ENCODE measurements around the gene JAG1.
A peak's percentile ranks its signal among the peaks of the same experiment; 100 is the strongest.

The JAG1 gene

GRCh38 chr20:10637563-10637962 is 36.2 kb downstream of the JAG1 start:
- intact Hi-C loops (cut with micrococcal nuclease): no loop called here

GRCh38 chr20:10637031-10637559 is 36.7 kb downstream of the JAG1 start:
- H3K9me3 Mint-ChIP-seq: no peaks in the 10 kb centered on the region
- no peaks in the 10 kb centered on the region for H3K27me3 Mint-ChIP-seq
- H3K36me3 Mint-ChIP-seq (ENCODE audit: low read depth): peaks cover 60% of the 10 kb centered on the region
- no peak overlapping the region for H3K4me3 Mint-ChIP-seq
- no peak overlapping the region for H3K27ac Mint-ChIP-seq
- intact Hi-C loops (cut with micrococcal nuclease): no loop called here
- no peaks in the 10 kb centered on the region for H3K4me1 Mint-ChIP-seq (ENCODE audit: low read depth)

More at GRCh38 chr20:10637563-10637962, 36.2 kb downstream of the JAG1 start:
- Mint-ChIP-seq H3K27me3 (no peaks in the 10 kb centered on the region), H3K36me3 (ENCODE audit: low read depth) (peaks cover 65% of the 10 kb centered on the region), H3K9me3 (no peaks in the 10 kb centered on the region), H3K4me1 (ENCODE audit: low read depth) (no peaks in the 10 kb centered on the region), H3K27ac (no peak overlapping the region), H3K4me3 (no peak overlapping the region)

GRCh38 chr20:10636326-10636818 is 37.4 kb downstream of the JAG1 start:
- intact Hi-C loops (cut with micrococcal nuclease): no loop called here

GRCh38 chr20:10635476-10636208 is 38.2 kb downstream of the JAG1 start:
- Mint-ChIP-seq H3K9me3 (no peaks in the 10 kb centered on the region), H3K36me3 (ENCODE audit: low read depth) (peaks cover 45% of the 10 kb centered on the region), H3K4me3 (no peak overlapping the region), H3K27me3 (no peaks in the 10 kb centered on the region), H3K27ac (peak overlapping the region; percentile 39), H3K4me1 (ENCODE audit: low read depth) (peaks cover under 1% of the 10 kb centered on the region)
- intact Hi-C loops (cut with micrococcal nuclease): no loop called here

More at GRCh38 chr20:10636326-10636818, 37.4 kb downstream of the JAG1 start:
- H3K4me1 Mint-ChIP-seq (ENCODE audit: low read depth): no peaks in the 10 kb centered on the region
- H3K36me3 Mint-ChIP-seq (ENCODE audit: low read depth): peaks cover 53% of the 10 kb centered on the region
- peak overlapping the region; percentile 39 for H3K27ac Mint-ChIP-seq
- H3K27me3 Mint-ChIP-seq: no peaks in the 10 kb centered on the region
- H3K4me3 Mint-ChIP-seq: no peak overlapping the region
- H3K9me3 Mint-ChIP-seq: no peaks in the 10 kb centered on the region

- H3K36me3 Mint-ChIP-seq (ENCODE audit: low read depth): peaks cover 37% of the 10 kb centered on the region
- no peaks in the 10 kb centered on the region for H3K27me3 Mint-ChIP-seq
- H3K27ac Mint-ChIP-seq: no peak overlapping the region
- intact Hi-C loops (cut with micrococcal nuclease): no loop called here
- peaks cover 8% of the 10 kb centered on the region for H3K4me1 Mint-ChIP-seq (ENCODE audit: low read depth)
- H3K9me3 Mint-ChIP-seq: no peaks in the 10 kb centered on the region
- no peak overlapping the region for H3K4me3 Mint-ChIP-seq
Measured at GRCh38 chr20:10634683-10635411, 39.0 kb downstream of the JAG1 start.

- no peaks in the 10 kb centered on the region for H3K27me3 Mint-ChIP-seq
- H3K4me3 Mint-ChIP-seq: no peak overlapping the region
- H3K36me3 Mint-ChIP-seq (ENCODE audit: low read depth): peaks cover 31% of the 10 kb centered on the region
- H3K27ac Mint-ChIP-seq: no peak overlapping the region
- H3K9me3 Mint-ChIP-seq: no peaks in the 10 kb centered on the region
- H3K4me1 Mint-ChIP-seq (ENCODE audit: low read depth): peaks cover 10% of the 10 kb centered on the region
- intact Hi-C loops (cut with micrococcal nuclease): no loop called here
Measured at GRCh38 chr20:10634211-10634610, 39.6 kb downstream of the JAG1 start.

- intact Hi-C loops (cut with micrococcal nuclease): no loop called here
- Mint-ChIP-seq H3K27ac (no peak overlapping the region), H3K27me3 (no peaks in the 10 kb centered on the region), H3K4me1 (ENCODE audit: low read depth) (peaks cover 10% of the 10 kb centered on the region), H3K36me3 (ENCODE audit: low read depth) (peaks cover 26% of the 10 kb centered on the region), H3K4me3 (no peak overlapping the region), H3K9me3 (no peaks in the 10 kb centered on the region)
Measured at GRCh38 chr20:10633718-10634117, 40.1 kb downstream of the JAG1 start.

- intact Hi-C loops (cut with micrococcal nuclease): no loop called here
- Mint-ChIP-seq H3K4me1 (ENCODE audit: low read depth) (peaks cover 10% of the 10 kb centered on the region), H3K27me3 (no peaks in the 10 kb centered on the region), H3K4me3 (no peak overlapping the region), H3K36me3 (ENCODE audit: low read depth) (peaks cover 18% of the 10 kb centered on the region), H3K9me3 (no peaks in the 10 kb centered on the region), H3K27ac (no peak overlapping the region)
Measured at GRCh38 chr20:10632721-10633509, 40.9 kb downstream of the JAG1 start.

- Mint-ChIP-seq H3K9me3 (no peaks in the 10 kb centered on the region), H3K27ac (no peak overlapping the region), H3K4me3 (no peak overlapping the region), H3K27me3 (no peaks in the 10 kb centered on the region), H3K36me3 (ENCODE audit: low read depth) (peaks cover 2% of the 10 kb centered on the region), H3K4me1 (ENCODE audit: low read depth) (peaks cover 10% of the 10 kb centered on the region)
- intact Hi-C loops (cut with micrococcal nuclease): no loop called here
Measured at GRCh38 chr20:10631126-10631525, 42.7 kb downstream of the JAG1 start.

GRCh38 chr20:10629946-10630650 is 43.7 kb downstream of the JAG1 start:
- Mint-ChIP-seq H3K27me3 (no peaks in the 10 kb centered on the region), H3K36me3 (ENCODE audit: low read depth) (peaks cover 9% of the 10 kb centered on the region), H3K27ac (peak overlapping the region; percentile 21), H3K9me3 (no peaks in the 10 kb centered on the region), H3K4me3 (no peak overlapping the region), H3K4me1 (ENCODE audit: low read depth) (peaks cover 10% of the 10 kb centered on the region)
- intact Hi-C loops (cut with micrococcal nuclease): no loop called here

GRCh38 chr20:10626896-10627295 is 46.9 kb downstream of the JAG1 start:
- Mint-ChIP-seq H3K36me3 (ENCODE audit: low read depth) (peaks cover 32% of the 10 kb centered on the region), H3K4me3 (no peak overlapping the region), H3K4me1 (ENCODE audit: low read depth) (peaks cover 10% of the 10 kb centered on the region), H3K9me3 (no peaks in the 10 kb centered on the region), H3K27me3 (no peaks in the 10 kb centered on the region), H3K27ac (no peak overlapping the region)
- intact Hi-C loops (cut with micrococcal nuclease): no loop called here

GRCh38 chr20:10625641-10626040 is 48.2 kb downstream of the JAG1 start:
- Mint-ChIP-seq H3K4me3 (no peak overlapping the region), H3K27ac (no peak overlapping the region), H3K36me3 (ENCODE audit: low read depth) (peaks cover 38% of the 10 kb centered on the region), H3K4me1 (ENCODE audit: low read depth) (peaks cover 9% of the 10 kb centered on the region), H3K9me3 (no peaks in the 10 kb centered on the region), H3K27me3 (no peaks in the 10 kb centered on the region)
- intact Hi-C loops (cut with micrococcal nuclease): no loop called here

- H3K4me3 Mint-ChIP-seq: no peak overlapping the region
- H3K36me3 Mint-ChIP-seq (ENCODE audit: low read depth): peaks cover 38% of the 10 kb centered on the region
- intact Hi-C loops (cut with micrococcal nuclease): no loop called here
- H3K27me3 Mint-ChIP-seq: no peaks in the 10 kb centered on the region
- no peaks in the 10 kb centered on the region for H3K9me3 Mint-ChIP-seq
- no peak overlapping the region for H3K27ac Mint-ChIP-seq
- H3K4me1 Mint-ChIP-seq (ENCODE audit: low read depth): no peaks in the 10 kb centered on the region
Measured at GRCh38 chr20:10622657-10623418, 51.0 kb downstream of the JAG1 start.

All from dendritic cell treated with granulocyte-macrophage colony-stimulating factor and Interleukin-4, amounts not matched to agents 40 ng/mL and 50 ng/mL, for 4 days (primary cell).